HCT116 (cell line): Measurements from ENCODE around the gene GRM1. TPM values are rescaled to one million over a fixed set of nuclear protein-coding genes. Genes with fewer than 3 reads are reported as not detected.

ENCODE experiments used
- ATAC-seq: fragments of 200-7000 bp; cut with Tn5 transposase; 2 replicates; pipeline ENCODE4 v1.9.1; 2020; ENCODE audit warnings: mild to moderate bottlenecking, moderate library complexity
- BruUV-seq: library from RNA; stranded (reverse); fragments of 400-500 nt; replicated peaks from 2 replicates; lab custom pipeline; 2021; lab: Mats Ljungman, UMichigan
- CTCF ChIA-PET: fragments of 300-600 bp; sonication (Branson Sonifier 250); formaldehyde crosslinking; loops from one replicate; lab custom pipeline; 2021; ENCODE audit warnings: antibody characterized with exemption; lab: Charles Lee
- POLR2A ChIA-PET: fragments of 300-600, 350-600 bp; sonication (Branson Sonifier 250); formaldehyde crosslinking; loops from one replicate; lab custom pipeline; 2021; ENCODE audit warnings: antibody characterized with exemption; lab: Charles Lee
- RAD21 ChIA-PET, 2 experiments: fragments of 300-600 bp; sonication (Branson Sonifier 250); formaldehyde crosslinking; loops; one replicate each; lab custom pipeline; 2023; ENCODE audit warnings: low total read pairs in 2 of 2; ENCODE audit not compliant: uncharacterized antibody in 2 of 2, unreplicated experiment in 2 of 2, low non-redundant PET in 1 of 2; lab: Charles Lee
- DNase-seq: peaks from one replicate; pipeline ENCODE4 v3.0.0-alpha.2; 2010; ENCODE audit warnings: low read depth, low spot score
- H2AFZ ChIP-seq: fragments of 200-600 bp; shearing (Covaris generic), sonication (generic); 2 replicates; pipeline ENCODE4 v1.6.1; 2017; ENCODE audit warnings: low read depth, mixed run types, mixed read lengths, antibody characterized with exemption, low read length; ENCODE audit not compliant: poor library complexity, severe bottlenecking
- H3K27ac ChIP-seq: 2 replicates; pipeline ENCODE4 v1.5.1; 2012; ENCODE audit warnings: low read depth, low read length
- H3K27me3 ChIP-seq: fragments of 200-600 bp; sonication (generic); 2 replicates; pipeline ENCODE4 v1.6.1; 2016; ENCODE audit warnings: mixed run types, low read length, mixed read lengths; ENCODE audit not compliant: insufficient read depth
- H3K36me3 ChIP-seq, 2 experiments: fragments of 200-500 bp in 1 of 2; fragments of 200-600 bp in 1 of 2; sonication (Bioruptor generic) in 1 of 2; sonication (generic) in 1 of 2; 2 replicates each; pipeline versions ENCODE4 v1.5.1 to v1.6.1; 2014 to 2016; ENCODE audit warnings: low read length in 2 of 2, inconsistent platforms in 1 of 2, mixed read lengths in 1 of 2, mixed run types in 1 of 2; ENCODE audit not compliant: insufficient read depth in 2 of 2, control insufficient read depth in 1 of 2
- H3K4me1 ChIP-seq, 2 experiments: fragments of 200-600 bp in 1 of 2; sonication (generic) in 1 of 2; 2 replicates each; pipeline versions ENCODE4 v1.5.1 to v1.6.1; 2012 to 2017; ENCODE audit warnings: low read length in 2 of 2, inconsistent platforms in 1 of 2, mild to moderate bottlenecking in 1 of 2, mixed read lengths in 1 of 2, mixed run types in 1 of 2, moderate library complexity in 1 of 2; ENCODE audit not compliant: insufficient read depth in 2 of 2, control insufficient read depth in 1 of 2
- H3K4me2 ChIP-seq: fragments of 200-600 bp; sonication (generic); 2 replicates; pipeline ENCODE4 v1.6.1; 2017; ENCODE audit warnings: mixed run types, low read length, mixed read lengths
- H3K4me3 ChIP-seq, 2 experiments: fragments of 200-600 bp in 1 of 2; sonication (generic) in 1 of 2; replicated peaks in 1 of 2; 2 replicates each; pipeline ENCODE4 v1.5.1; 2011 to 2016; ENCODE audit warnings: low read length in 2 of 2, control low read depth in 1 of 2, low read depth in 1 of 2, mild to moderate bottlenecking in 1 of 2, mixed read lengths in 1 of 2, mixed run types in 1 of 2
- H3K79me2 ChIP-seq: fragments of 200-600 bp; sonication (generic); 2 replicates; pipeline ENCODE4 v1.6.1; 2017; ENCODE audit warnings: mild to moderate bottlenecking, mixed run types, low read length, moderate library complexity, mixed read lengths; ENCODE audit not compliant: insufficient read depth
- H3K9ac ChIP-seq: fragments of 200-600 bp; sonication (generic); 2 replicates; pipeline ENCODE4 v1.6.1; 2016; ENCODE audit warnings: low read length, mixed read lengths
- H3K9me2 ChIP-seq: fragments of 200-600 bp; sonication (generic), shearing (Covaris generic); 2 replicates; pipeline ENCODE4 v1.6.1; 2017; ENCODE audit warnings: mixed run types, mild to moderate bottlenecking, moderate library complexity; ENCODE audit not compliant: insufficient read depth
- H3K9me3 ChIP-seq, 2 experiments: fragments of 200-500 bp in 1 of 2; fragments of 200-600 bp in 1 of 2; sonication (Bioruptor generic) in 1 of 2; sonication (generic) in 1 of 2; 2 replicates each; pipeline ENCODE4 v1.6.1; 2014 to 2017; ENCODE audit warnings: low read length in 2 of 2, mixed read lengths in 2 of 2, inconsistent platforms in 1 of 2, low read depth in 1 of 2, mild to moderate bottlenecking in 1 of 2, mixed run types in 1 of 2, moderate library complexity in 1 of 2; ENCODE audit not compliant: control insufficient read depth in 1 of 2, insufficient read depth in 1 of 2
- H4K20me1 ChIP-seq: fragments of 200-600 bp; sonication (generic), shearing (Covaris generic); 2 replicates; pipeline ENCODE4 v1.6.1; 2017; ENCODE audit warnings: mixed run types, mild to moderate bottlenecking, moderate library complexity; ENCODE audit not compliant: insufficient read depth
- CBX3 ChIP-seq: IDR thresholded peaks from 2 replicates; pipeline ENCODE4 v1.6.1; 2012; ENCODE audit warnings: low read depth
- ELF1 ChIP-seq: IDR thresholded peaks from 2 replicates; pipeline ENCODE4 v1.6.1; 2012; ENCODE audit warnings: low read depth, borderline replicate concordance
- EZH2 ChIP-seq: fragments of 200-600 bp; sonication (generic); IDR thresholded peaks from 2 replicates; pipeline ENCODE4 v1.6.1; 2017; ENCODE audit warnings: antibody characterized with exemption, mixed run types
- FOSL1 ChIP-seq: IDR thresholded peaks from 2 replicates; pipeline ENCODE4 v1.6.1; 2012; ENCODE audit warnings: low read depth
- SRF ChIP-seq: IDR thresholded peaks from 2 replicates; pipeline ENCODE4 v1.6.1; 2012; ENCODE audit warnings: low read depth
- intact Hi-C: fragments of 100-400 bp; cut with micrococcal nuclease; formaldehyde crosslinking; loops from 2 replicates; pipeline ENCODE4 v1.10.0; 2022
- total RNA-seq: library from RNA; stranded (reverse); gene quantifications from one replicate; pipeline ENCODE4 v1.2.1, GENCODE V29; 2021; ENCODE audit not compliant: unreplicated experiment
- TF ChIP-seq, protein P1 (sequence below), 3 experiments: fragments of 200-600 bp in 1 of 3; sonication (generic) in 1 of 3; IDR thresholded peaks in 2 of 3; conservative IDR thresholded peaks in 1 of 3; 2 replicates each; pipeline ENCODE4 v1.5.1; 2012 to 2017; ENCODE audit warnings: low read depth in 2 of 3, low read length in 2 of 3, antibody characterized with exemption in 1 of 3, borderline replicate concordance in 1 of 3, control low read depth in 1 of 3, mild to moderate bottlenecking in 1 of 3, mixed read lengths in 1 of 3, mixed run types in 1 of 3, moderate library complexity in 1 of 3; ENCODE audit not compliant: insufficient read depth in 1 of 3
- TF ChIP-seq, protein P2 (sequence below): IDR thresholded peaks from 2 replicates; pipeline ENCODE4 v1.6.1; 2012

Gene GRM1
- total RNA-seq, 1 experiment from 2014 or later = not detected

DNA sequence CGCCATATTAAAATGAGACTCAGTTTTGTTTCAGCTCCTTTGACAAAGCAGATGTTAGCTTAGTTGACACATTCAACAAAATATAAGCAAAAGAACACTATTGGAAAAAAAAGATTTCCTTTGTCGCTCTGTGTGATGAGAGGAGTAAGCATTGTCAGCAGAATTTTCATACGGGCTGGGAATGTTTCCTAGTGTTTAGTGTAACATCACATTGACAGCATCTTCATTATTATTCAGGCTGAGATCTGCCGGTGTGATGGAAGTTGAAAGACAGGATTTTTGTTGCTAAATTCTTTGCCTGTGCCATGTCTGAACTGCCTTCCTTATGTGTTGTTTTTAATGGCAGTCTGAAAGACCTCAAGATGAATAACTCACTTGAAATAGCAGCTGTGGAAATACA, 49.1 kb downstream of the GRM1 start:
- Histone ChIP-seq H3K4me1 (no peaks in the 10 kb centered on the region), H3K36me3 (no peaks in the 10 kb centered on the region), H3K9me2 (no peaks in the 10 kb centered on the region), H4K20me1 (no peaks in the 10 kb centered on the region), H3K79me2 (no peaks in the 10 kb centered on the region), H3K27ac (no peak overlapping the region), H3K9ac (no peak overlapping the region), H3K4me3 (no peak overlapping the region), H3K9me3 (no peaks in the 10 kb centered on the region), H3K4me2 (no peak overlapping the region), H3K27me3 (peaks cover 39% of the 10 kb centered on the region), H2AFZ (no peak overlapping the region)
- intact Hi-C loops = no loop called here
- CTCF ChIA-PET = no interaction called here
- BruUV-seq = no TSS peak
- POLR2A ChIA-PET = no interaction called here
- RAD21 ChIA-PET = no interaction called here
- DNase-seq (no peak), ATAC-seq (no peak)
- TF ChIP-seq, protein P1, sequence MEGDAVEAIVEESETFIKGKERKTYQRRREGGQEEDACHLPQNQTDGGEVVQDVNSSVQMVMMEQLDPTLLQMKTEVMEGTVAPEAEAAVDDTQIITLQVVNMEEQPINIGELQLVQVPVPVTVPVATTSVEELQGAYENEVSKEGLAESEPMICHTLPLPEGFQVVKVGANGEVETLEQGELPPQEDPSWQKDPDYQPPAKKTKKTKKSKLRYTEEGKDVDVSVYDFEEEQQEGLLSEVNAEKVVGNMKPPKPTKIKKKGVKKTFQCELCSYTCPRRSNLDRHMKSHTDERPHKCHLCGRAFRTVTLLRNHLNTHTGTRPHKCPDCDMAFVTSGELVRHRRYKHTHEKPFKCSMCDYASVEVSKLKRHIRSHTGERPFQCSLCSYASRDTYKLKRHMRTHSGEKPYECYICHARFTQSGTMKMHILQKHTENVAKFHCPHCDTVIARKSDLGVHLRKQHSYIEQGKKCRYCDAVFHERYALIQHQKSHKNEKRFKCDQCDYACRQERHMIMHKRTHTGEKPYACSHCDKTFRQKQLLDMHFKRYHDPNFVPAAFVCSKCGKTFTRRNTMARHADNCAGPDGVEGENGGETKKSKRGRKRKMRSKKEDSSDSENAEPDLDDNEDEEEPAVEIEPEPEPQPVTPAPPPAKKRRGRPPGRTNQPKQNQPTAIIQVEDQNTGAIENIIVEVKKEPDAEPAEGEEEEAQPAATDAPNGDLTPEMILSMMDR (IDR thresholded peaks at IDR 0.05 in 2 of 3, conservative IDR thresholded peaks at IDR 0.05 in 1 of 3; ENCODE audit: borderline replicate concordance in 1 of 3, insufficient read depth in 1 of 3, low read depth in 2 of 3, low read length in 2 of 3) = no peak
- TF ChIP-seq SRF (no peak), EZH2 (no peak), ELF1 (no peak)

DNA sequence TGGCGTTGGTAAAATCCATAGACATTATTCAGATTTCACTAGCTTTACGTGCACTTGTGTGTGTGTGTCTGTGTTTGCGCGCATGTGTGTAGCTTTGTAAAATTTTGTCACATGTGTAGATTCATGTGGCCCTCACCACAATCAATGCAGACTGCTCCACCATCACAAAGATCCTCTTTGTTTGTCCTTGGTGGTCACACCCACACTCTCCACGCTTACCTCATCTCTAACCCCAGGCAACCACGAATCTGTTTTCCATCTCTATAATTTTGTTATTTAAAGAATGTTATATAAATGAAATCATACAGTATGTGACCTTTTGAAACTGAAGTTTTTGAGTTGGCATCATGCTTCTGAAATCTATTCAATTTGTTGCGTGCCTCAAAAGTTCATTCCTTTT, 58.5 kb downstream of the GRM1 start:
- no TSS peak for BruUV-seq
- Histone ChIP-seq H3K4me3 (no peak overlapping the region), H2AFZ (no peak overlapping the region), H3K9ac (no peak overlapping the region), H4K20me1 (no peaks in the 10 kb centered on the region), H3K27me3 (peaks cover 22% of the 10 kb centered on the region; the same call in 1 of the 2 replicates), H3K4me1 (no peaks in the 10 kb centered on the region), H3K79me2 (no peaks in the 10 kb centered on the region), H3K9me2 (no peaks in the 10 kb centered on the region), H3K27ac (no peak overlapping the region), H3K4me2 (no peak overlapping the region), H3K36me3 (no peaks in the 10 kb centered on the region), H3K9me3 (no peaks in the 10 kb centered on the region)
- intact Hi-C loops = no loop called here
- ChIA-PET RAD21 (no interaction called here), CTCF (no interaction called here), POLR2A (no interaction called here)
- TF ChIP-seq, protein P2, sequence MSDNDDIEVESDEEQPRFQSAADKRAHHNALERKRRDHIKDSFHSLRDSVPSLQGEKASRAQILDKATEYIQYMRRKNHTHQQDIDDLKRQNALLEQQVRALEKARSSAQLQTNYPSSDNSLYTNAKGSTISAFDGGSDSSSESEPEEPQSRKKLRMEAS = no peak
- TF ChIP-seq EZH2 (no peak), FOSL1 (no peak), CBX3 (no peak)
- DNase-seq (no peak), ATAC-seq (no peak)
